BE2C (cell line): ENCODE results near the gene PLTP.

ENCODE experiments used
- DNase-seq: peaks from one replicate; pipeline ENCODE4 v3.0.0-alpha.2; 2020
- H3K27me3 ChIP-seq: fragments of 250-450 bp; sonication (Bioruptor Pico); 2 replicates; pipeline ENCODE4 v1.5.1; 2020; ENCODE audit warnings: mild to moderate bottlenecking
- H3K36me3 ChIP-seq: fragments of 250-450 bp; sonication (Bioruptor Pico); 2 replicates; pipeline ENCODE4 v1.5.1; 2020; ENCODE audit warnings: mild to moderate bottlenecking
- H3K4me1 ChIP-seq: fragments of 250-450 bp; sonication (Bioruptor Pico); 2 replicates; pipeline ENCODE4 v1.5.1; 2020
- H3K4me3 ChIP-seq: 2 replicates; pipeline ENCODE4 v1.5.1; 2011; ENCODE audit warnings: low read depth, low read length
- H3K9me3 ChIP-seq: fragments of 250-450 bp; sonication (Bioruptor Pico); 2 replicates; pipeline ENCODE4 v1.5.1; 2020
- TF ChIP-seq, protein P1 (sequence below): IDR thresholded peaks from 2 replicates; pipeline ENCODE4 v1.5.1; 2012; ENCODE audit warnings: mild to moderate bottlenecking, low read depth, low read length

Gene PLTP

GRCh38 chr20:45938727-45939438 is 26.9 kb upstream of the PLTP start:
- peak; percentile 48 for DNase-seq
- Histone ChIP-seq H3K36me3 (peaks cover 48% of the 10 kb centered on the region), H3K9me3 (no peaks in the 10 kb centered on the region), H3K4me1 (no peaks in the 10 kb centered on the region), H3K4me3 (no peak overlapping the region), H3K27me3 (no peaks in the 10 kb centered on the region)
- TF ChIP-seq, protein P1, sequence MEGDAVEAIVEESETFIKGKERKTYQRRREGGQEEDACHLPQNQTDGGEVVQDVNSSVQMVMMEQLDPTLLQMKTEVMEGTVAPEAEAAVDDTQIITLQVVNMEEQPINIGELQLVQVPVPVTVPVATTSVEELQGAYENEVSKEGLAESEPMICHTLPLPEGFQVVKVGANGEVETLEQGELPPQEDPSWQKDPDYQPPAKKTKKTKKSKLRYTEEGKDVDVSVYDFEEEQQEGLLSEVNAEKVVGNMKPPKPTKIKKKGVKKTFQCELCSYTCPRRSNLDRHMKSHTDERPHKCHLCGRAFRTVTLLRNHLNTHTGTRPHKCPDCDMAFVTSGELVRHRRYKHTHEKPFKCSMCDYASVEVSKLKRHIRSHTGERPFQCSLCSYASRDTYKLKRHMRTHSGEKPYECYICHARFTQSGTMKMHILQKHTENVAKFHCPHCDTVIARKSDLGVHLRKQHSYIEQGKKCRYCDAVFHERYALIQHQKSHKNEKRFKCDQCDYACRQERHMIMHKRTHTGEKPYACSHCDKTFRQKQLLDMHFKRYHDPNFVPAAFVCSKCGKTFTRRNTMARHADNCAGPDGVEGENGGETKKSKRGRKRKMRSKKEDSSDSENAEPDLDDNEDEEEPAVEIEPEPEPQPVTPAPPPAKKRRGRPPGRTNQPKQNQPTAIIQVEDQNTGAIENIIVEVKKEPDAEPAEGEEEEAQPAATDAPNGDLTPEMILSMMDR = no peak

GRCh38 chr20:45937765-45938164 is 25.8 kb upstream of the PLTP start:
- TF ChIP-seq, protein P1 = no peak
- peaks cover 36% of the 10 kb centered on the region for H3K36me3 ChIP-seq
- H3K4me1 ChIP-seq = no peaks in the 10 kb centered on the region
- no peak for DNase-seq
- no peaks in the 10 kb centered on the region for H3K9me3 ChIP-seq
- H3K27me3 ChIP-seq = no peaks in the 10 kb centered on the region
- no peak overlapping the region for H3K4me3 ChIP-seq

DNA sequence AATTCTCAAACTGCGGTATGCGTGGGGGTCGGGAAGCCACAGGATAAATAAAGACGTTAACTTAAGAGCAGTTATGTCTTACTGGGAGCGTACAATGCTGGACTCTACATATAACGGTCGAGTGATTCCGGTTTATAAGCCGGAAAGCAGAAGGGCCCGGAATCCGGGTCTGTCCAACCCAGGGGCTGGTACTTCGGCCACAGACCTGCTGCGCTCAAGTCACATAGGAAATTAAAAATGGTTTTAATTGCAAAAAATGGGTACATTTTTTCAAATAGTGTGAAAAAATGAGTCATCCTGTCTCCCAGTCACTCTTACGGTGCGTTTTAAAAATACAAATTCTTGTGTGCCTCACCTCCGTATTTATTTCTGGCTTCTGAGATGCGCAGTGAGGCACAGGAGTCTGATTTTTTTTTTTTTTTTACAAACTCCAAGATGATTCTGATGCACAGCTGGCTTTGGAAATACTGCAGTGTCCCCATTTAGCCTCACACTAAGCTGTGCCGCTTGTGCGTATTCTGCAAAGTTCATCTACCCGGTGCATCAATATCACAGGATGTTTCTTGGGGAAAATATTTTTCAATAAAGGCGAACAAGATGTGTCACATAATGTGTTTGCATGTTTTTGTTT is 23.6 kb upstream of the PLTP start:
- TF ChIP-seq, protein P1 = no peak
- DNase-seq = no peak

GRCh38 chr20:45934586-45935415 is 22.8 kb upstream of the PLTP start, which contains the start of gene PCIF1:
Gene PCIF1 (plus strand): TSS chr20:45934683. CDS start chr20:45939000, 4,317 bp downstream.
- peak; percentile 98 for DNase-seq
- H3K27me3 ChIP-seq = no peaks in the 10 kb centered on the region
- peak within 1 kb of the TSS; percentile 95 for H3K4me3 ChIP-seq
- H3K4me1 ChIP-seq = no peaks in the 10 kb centered on the region
- peaks cover 19% of the 10 kb centered on the region for H3K36me3 ChIP-seq
- TF ChIP-seq, protein P1 = no peak
- no peaks in the 10 kb centered on the region for H3K9me3 ChIP-seq

More for the DNA sequence above, 23.6 kb upstream of the PLTP start:
- no peaks in the 10 kb centered on the region for H3K9me3 ChIP-seq
- H3K36me3 ChIP-seq = peaks cover 26% of the 10 kb centered on the region
- H3K4me3 ChIP-seq = peak overlapping the region; percentile 95
- no peaks in the 10 kb centered on the region for H3K4me1 ChIP-seq
- H3K27me3 ChIP-seq = no peaks in the 10 kb centered on the region

GRCh38 chr20:45934046-45934585 is 22.2 kb upstream of the PLTP start:
- TF ChIP-seq, protein P1 = no peak
- no peaks in the 10 kb centered on the region for H3K9me3 ChIP-seq
- peak overlapping the region; percentile 94 for H3K4me3 ChIP-seq
- peak; percentile 82 for DNase-seq
- H3K27me3 ChIP-seq = no peaks in the 10 kb centered on the region
- H3K4me1 ChIP-seq = no peaks in the 10 kb centered on the region
- peaks cover 14% of the 10 kb centered on the region for H3K36me3 ChIP-seq
